DMS79 treated with DMSO at 0.1 percent for 48 hours (cell line): ENCODE results near the gene OR13G1.
"Not testable (repeated sequence)": the region's sequence is repeated elsewhere in the genome, so short reads cannot be mapped to it uniquely, and the experiment has no call there.

Experiments
- DNase-seq: peaks from one replicate; lab custom pipeline; 2025; lab: John Stamatoyannopoulos, UW

OR13G1 gene

GRCh38 chr1:247679639-247680038, at the start of gene OR13G1:
TSS of gene OR13G1 (minus strand) at chr1:247679739. CDS start at chr1:247673041, 6,698 bp downstream.
- DNase-seq, result no peak

- DNase-seq, result no peak
Measured at GRCh38 chr1:247721222-247721621, 41.7 kb upstream of the OR13G1 start.

GRCh38 chr1:247716546-247716945, 37.0 kb upstream of the OR13G1 start, which contains the start of gene OR6F1:
TSS of gene OR6F1 (minus strand) at chr1:247716646. CDS start at chr1:247712755, 3,891 bp downstream.
- DNase-seq, result no peak

- DNase-seq, result no peak
Measured at GRCh38 chr1:247713753-247714152, 34.2 kb upstream of the OR13G1 start.

GRCh38 chr1:247710681-247711080, 31.1 kb upstream of the OR13G1 start:
- not testable (repeated sequence) for DNase-seq

GRCh38 chr1:247701338-247701737, 21.8 kb upstream of the OR13G1 start:
- no peak for DNase-seq

- no peak for DNase-seq
Measured at GRCh38 chr1:247681288-247681897, 1.9 kb upstream of the OR13G1 start.

- DNase-seq, result no peak
Measured at GRCh38 chr1:247680171-247680570, 632 bp upstream of the OR13G1 start.

- DNase-seq, result no peak
Measured at GRCh38 chr1:247669225-247669624, 10.3 kb downstream of the OR13G1 start.

GRCh38 chr1:247656221-247656875, 23.2 kb downstream of the OR13G1 start:
- no peak for DNase-seq

GRCh38 chr1:247653040-247653439, 26.5 kb downstream of the OR13G1 start:
- no peak for DNase-seq

GRCh38 chr1:247647864-247648263, 31.7 kb downstream of the OR13G1 start:
- no peak for DNase-seq

GRCh38 chr1:247646867-247647266, 32.7 kb downstream of the OR13G1 start:
- no peak for DNase-seq

- DNase-seq, result no peak
Measured at GRCh38 chr1:247642742-247643141, 36.8 kb downstream of the OR13G1 start.

- DNase-seq, result no peak
Measured at GRCh38 chr1:247639381-247639981, 40.1 kb downstream of the OR13G1 start.

GRCh38 chr1:247638781-247639180, 40.8 kb downstream of the OR13G1 start:
- DNase-seq, result no peak

- DNase-seq, result no peak
Measured at GRCh38 chr1:247638011-247638410, 41.5 kb downstream of the OR13G1 start.

- no peak for DNase-seq
Measured at GRCh38 chr1:247627951-247628350, 51.6 kb downstream of the OR13G1 start.
